ENCODE results near the gene TLK2. TPM values are rescaled to one million over a fixed set of nuclear protein-coding genes. Genes with fewer than 3 reads are reported as not detected.
A peak's percentile ranks its signal among the peaks of the same experiment; 100 is the strongest.

Gene TLK2
- total RNA-seq, 2 donors from 2014 or later = 45.2 to 71.5 TPM

GRCh38 chr17:62649570-62649969, 170.9 kb downstream of the TLK2 start:
- no peaks in the 10 kb centered on the region for H3K27me3 ChIP-seq (replicated peaks; ENCODE audit: insufficient read depth)
- H3K4me1 ChIP-seq (ENCODE audit: control insufficient read depth in 1 of 2, low read depth in 2 of 2) = peaks cover 19 to 48% of the 10 kb centered on the region in 2 donors
- ATAC-seq (ENCODE audit: insufficient number of reproducible peaks, low FRiP score, low read depth) = no peak
- H3K4me3 ChIP-seq = no peak overlapping the region
- H3K36me3 ChIP-seq = no peaks in the 10 kb centered on the region
- no peak for TF ChIP-seq CTCF (IDR thresholded peaks at IDR 0.05)
- DNase-seq (ENCODE audit: low spot score) = no peak
- no peaks in the 10 kb centered on the region for H3K9me3 ChIP-seq
- peak overlapping the region; percentile 69 to 83 for H3K27ac ChIP-seq

GRCh38 chr17:62650587-62650986, 172.0 kb downstream of the TLK2 start:
- H3K9me3 ChIP-seq = no peaks in the 10 kb centered on the region
- H3K4me1 ChIP-seq (ENCODE audit: control insufficient read depth in 1 of 2, low read depth in 2 of 2) = peaks cover 19 to 49% of the 10 kb centered on the region in 2 donors
- no peak overlapping the region for H3K4me3 ChIP-seq
- DNase-seq (ENCODE audit: low spot score) = no peak
- no peaks in the 10 kb centered on the region for H3K36me3 ChIP-seq
- no peaks in the 10 kb centered on the region for H3K27me3 ChIP-seq (replicated peaks; ENCODE audit: insufficient read depth)
- no peak overlapping the region for H3K27ac ChIP-seq
- no peak for ATAC-seq (ENCODE audit: insufficient number of reproducible peaks, low FRiP score, low read depth)
- no peak for TF ChIP-seq CTCF (IDR thresholded peaks at IDR 0.05)

GRCh38 chr17:62652251-62653001, 173.8 kb downstream of the TLK2 start:
- Histone ChIP-seq H3K4me3 (peak overlapping the region; percentile 82), H3K36me3 (no peaks in the 10 kb centered on the region), H3K4me1 (ENCODE audit: control insufficient read depth in 1 of 2, low read depth in 2 of 2) (peaks cover 19 to 49% of the 10 kb centered on the region in 2 donors), H3K9me3 (no peaks in the 10 kb centered on the region), H3K27ac (peak overlapping the region; percentile 65 to 74), H3K27me3 (replicated peaks; ENCODE audit: insufficient read depth) (no peaks in the 10 kb centered on the region)
- DNase-seq (ENCODE audit: low spot score) (no peak), ATAC-seq (ENCODE audit: insufficient number of reproducible peaks, low FRiP score, low read depth) (peak; percentile 53)
- TF ChIP-seq CTCF (IDR thresholded peaks at IDR 0.05) = no peak

GRCh38 chr17:62653002-62653825, 174.6 kb downstream of the TLK2 start:
- DNase-seq (ENCODE audit: low spot score) = peak; percentile 29
- no peaks in the 10 kb centered on the region for H3K27me3 ChIP-seq (replicated peaks; ENCODE audit: insufficient read depth)
- H3K27ac ChIP-seq = peak overlapping the region; percentile 65 to 74
- ATAC-seq (ENCODE audit: insufficient number of reproducible peaks, low FRiP score, low read depth) = no peak
- peaks cover 17 to 44% of the 10 kb centered on the region in 2 donors for H3K4me1 ChIP-seq (ENCODE audit: control insufficient read depth in 1 of 2, low read depth in 2 of 2)
- no peaks in the 10 kb centered on the region for H3K9me3 ChIP-seq
- peak overlapping the region; percentile 82 for H3K4me3 ChIP-seq
- no peak for TF ChIP-seq CTCF (IDR thresholded peaks at IDR 0.05)
- H3K36me3 ChIP-seq = no peaks in the 10 kb centered on the region
